GM19467 (cell line): ENCODE measurements around the gene SDS.

ENCODE experiments used
- ATAC-seq: cut with Tn5 transposase; IDR thresholded peaks from one replicate; pipeline ENCODE4 v1.9.1; 2021; ENCODE audit warnings: mild to moderate bottlenecking, moderate library complexity; ENCODE audit not compliant: unreplicated experiment

The SDS gene

DNA sequence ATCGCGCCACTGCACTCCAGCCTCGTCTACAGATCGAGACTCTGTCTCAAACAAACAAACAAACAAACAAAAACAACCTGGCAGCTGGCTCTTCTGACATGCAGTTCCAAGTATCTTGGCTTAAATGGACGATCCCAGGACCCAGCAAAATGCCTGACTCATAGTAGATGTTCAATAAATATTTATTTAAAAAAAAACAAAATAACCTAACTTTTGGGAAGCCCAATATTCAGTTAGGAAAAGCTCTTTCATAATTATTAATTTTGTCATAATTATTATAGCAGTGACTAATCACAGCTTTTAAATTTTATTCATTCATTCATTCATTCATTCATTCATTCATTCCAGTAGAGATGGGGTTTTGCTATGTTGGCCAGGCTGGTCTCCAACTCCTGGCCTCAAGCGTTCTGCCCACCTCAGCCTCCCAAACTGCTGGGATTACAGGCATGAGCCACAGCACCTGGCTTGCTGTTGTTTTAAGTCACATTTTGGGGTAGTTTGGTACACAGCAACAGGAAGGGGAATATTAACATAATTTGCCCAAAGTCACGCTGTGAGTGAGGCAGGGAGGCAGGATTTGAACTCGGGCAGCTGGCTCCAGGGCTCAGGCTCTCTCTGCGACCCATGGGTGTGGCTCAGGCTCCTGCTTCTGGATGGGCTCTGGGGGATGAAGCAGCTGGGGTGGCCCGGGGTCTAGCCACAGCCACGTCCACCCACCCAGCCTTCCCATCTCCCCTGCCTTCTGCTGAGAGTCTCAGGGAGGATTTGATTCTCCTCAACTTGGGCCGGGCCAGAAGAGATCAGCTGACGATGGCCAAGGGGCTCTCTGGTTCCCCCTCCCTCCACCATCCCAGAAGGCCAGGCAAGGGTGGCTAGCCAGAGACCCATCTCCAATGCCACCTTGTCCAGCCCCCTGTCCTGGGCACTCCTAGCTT, 2.4 kb downstream of the SDS start:
- no peak for ATAC-seq

GRCh38 chr12:113400362-113400761, 3.3 kb downstream of the SDS start:
- no peak for ATAC-seq

DNA sequence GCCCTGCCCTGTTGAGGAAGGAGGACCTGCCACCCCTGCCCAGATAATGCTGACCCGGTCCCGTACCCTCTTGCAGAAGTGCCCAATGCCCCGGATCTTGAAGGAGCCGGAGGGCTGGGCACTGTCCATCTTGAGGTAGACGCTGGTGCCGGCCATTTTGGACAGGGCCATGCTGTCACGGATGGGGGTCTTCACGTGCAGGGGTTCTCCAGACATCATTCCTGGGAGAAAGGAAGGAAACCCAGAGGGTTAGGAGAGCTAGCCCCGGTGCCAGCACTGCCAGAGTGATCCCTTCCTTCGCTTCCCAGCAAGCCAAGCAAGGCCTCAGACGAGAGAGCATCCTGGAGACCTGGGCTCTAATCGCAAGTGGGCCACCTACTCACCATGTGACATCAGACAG, 4.2 kb downstream of the SDS start:
- no peak for ATAC-seq

GRCh38 chr12:113398346-113399290, 5.1 kb downstream of the SDS start:
- no peak for ATAC-seq

- ATAC-seq: no peak
Measured at GRCh38 chr12:113397497-113398197, 6.0 kb downstream of the SDS start.

DNA sequence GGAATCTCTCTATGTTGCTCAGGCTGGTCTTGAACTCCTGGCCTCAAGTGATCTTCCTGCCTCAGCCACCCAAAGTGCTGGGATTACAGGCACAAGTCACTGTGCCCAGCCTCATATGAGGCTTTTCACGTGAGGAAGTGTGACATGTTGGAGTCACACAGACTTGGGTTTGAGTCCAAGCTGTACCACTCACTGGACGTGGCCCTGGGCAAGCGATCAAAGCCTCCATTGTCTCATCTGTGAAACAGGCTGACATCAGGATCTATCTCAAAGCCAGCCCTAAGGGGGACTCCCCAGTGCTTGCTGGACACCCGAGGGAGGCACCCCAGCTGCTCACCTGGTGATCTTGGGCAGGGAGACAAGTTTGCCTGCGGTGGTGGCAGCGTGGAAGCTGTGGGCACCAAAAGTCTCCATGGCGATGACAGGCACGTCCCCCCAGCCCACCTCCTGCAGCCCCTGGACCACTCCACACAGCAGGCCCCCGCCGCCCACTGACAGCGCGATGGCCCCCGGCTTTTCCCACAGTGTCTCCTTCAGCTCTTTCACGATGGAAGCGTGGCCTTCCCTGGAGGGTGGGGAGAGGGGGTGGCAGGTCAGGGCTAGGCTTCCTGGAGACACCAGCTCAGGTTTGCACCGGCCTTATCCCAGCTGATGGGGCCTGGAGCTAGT, 6.7 kb downstream of the SDS start:
- ATAC-seq: no peak

- no peak for ATAC-seq
Measured at GRCh38 chr12:113396200-113396599, 7.5 kb downstream of the SDS start.

GRCh38 chr12:113395119-113395518, 8.6 kb downstream of the SDS start:
- no peak for ATAC-seq

GRCh38 chr12:113393749-113394148, 9.9 kb downstream of the SDS start:
- ATAC-seq: no peak

- ATAC-seq: no peak
Measured at GRCh38 chr12:113392988-113393579, 10.6 kb downstream of the SDS start.

GRCh38 chr12:113392520-113392919, 11.2 kb downstream of the SDS start:
- no peak for ATAC-seq

- no peak for ATAC-seq
Measured at GRCh38 chr12:113391650-113392337, 11.9 kb downstream of the SDS start.

DNA sequence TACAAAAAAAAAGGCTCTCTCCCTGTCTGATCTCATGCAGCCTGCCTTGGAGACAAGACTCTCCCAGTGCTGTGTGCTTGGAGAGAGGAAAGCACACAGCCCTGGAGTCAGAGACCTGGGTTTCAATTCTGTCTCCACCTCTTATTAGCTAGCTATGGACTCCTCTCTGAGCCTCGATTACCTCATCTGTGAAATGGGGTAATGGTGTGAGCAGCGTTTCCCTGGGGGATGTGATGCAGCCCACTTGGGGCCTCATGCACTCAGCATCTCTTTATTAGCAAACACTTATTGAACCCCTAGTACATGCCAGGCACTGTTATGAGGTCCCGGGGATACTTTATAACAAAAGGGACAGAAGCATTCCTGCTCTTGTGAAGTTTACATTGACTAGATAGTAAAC, 12.5 kb downstream of the SDS start:
- no peak for ATAC-seq

GRCh38 chr12:113390064-113391043, 13.3 kb downstream of the SDS start:
- ATAC-seq: no peak

DNA sequence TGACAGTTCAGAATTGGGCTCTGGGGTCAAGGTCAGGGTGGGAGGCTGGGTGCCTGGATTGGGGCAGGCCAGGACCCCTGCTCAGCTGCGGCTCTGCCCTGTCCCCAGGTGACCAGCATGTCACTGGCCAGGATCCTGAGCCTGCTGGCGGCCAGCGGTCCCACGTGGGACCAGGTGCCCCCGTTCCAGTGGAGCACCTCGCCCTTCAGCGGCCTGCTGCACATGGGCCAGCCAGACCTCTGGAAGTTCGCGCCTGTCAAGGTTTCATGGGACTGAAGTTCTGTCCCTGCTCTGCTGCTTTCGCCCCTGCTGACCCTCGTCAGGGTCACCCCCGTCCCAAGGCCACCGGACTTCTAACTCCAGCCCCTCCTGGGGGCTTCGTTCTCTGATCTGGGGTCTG, 15.3 kb downstream of the SDS start:
- ATAC-seq: no peak

DNA sequence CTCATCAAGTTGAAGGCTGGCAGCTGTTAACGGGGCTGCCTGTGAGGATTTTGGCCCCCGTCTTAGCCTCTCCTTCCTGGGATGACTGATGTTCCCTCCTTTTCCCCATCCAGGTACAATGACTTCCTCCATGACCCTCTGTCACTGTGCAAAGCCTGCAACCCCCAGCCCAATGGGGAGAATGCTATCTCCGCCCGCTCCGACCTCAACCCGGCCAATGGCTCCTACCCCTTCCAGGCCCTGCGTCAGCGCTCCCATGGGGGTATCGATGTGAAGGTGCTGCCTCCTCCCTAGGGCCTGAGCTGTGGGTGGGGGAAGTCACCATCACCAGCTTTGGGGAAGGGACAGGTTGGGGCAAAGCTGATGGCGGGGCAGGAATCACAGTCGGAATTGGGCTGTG, 16.1 kb downstream of the SDS start:
- no peak for ATAC-seq

DNA sequence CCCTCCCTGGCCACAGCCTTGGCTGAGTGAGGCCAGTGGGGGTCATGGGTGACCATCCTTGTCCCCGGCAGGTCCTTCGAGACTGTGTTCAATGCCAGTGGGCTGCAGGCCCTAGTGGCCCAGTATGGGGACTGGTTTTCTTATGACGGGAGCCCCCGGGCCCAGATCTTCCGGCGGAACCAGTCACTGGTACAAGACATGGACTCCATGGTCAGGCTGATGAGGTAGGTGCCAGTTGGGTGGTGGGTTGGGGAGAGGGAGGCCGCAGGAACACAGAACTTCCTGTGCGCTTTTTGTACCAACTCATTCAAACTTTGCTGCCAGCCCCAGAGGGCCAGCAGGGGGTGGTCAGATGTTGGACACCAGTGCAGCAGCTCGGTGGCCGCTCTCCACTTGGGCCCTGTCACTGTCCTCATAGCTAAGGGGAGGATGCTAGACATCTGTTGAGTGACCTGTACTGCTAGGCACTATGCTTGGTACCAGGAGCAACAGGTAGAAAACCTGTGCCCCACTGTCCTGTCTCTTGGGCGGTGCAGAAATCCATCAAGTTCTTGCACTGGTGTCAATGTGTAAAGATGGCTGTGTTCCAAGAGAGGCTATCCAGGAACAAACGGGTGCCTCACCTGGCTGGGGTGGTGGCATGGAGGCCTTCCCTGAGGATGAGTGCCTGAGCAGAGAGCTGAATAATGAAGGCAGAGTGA, 16.7 kb downstream of the SDS start:
- no peak for ATAC-seq
